NCI-H82 treated with DMSO at 0.1 percent for 48 hours (cell line): Measurements from ENCODE around the gene IQGAP3.
A peak's percentile ranks its signal among the peaks of the same experiment; 100 is the strongest.

ENCODE experiments used
- DNase-seq: peaks from one replicate; lab custom pipeline; 2025; ENCODE audit not compliant: unreplicated experiment; lab: John Stamatoyannopoulos, UW

The IQGAP3 gene

GRCh38 chr1:156497743-156498431 lies 74.5 kb downstream of the IQGAP3 start:
- peak; percentile 53 for DNase-seq

DNA sequence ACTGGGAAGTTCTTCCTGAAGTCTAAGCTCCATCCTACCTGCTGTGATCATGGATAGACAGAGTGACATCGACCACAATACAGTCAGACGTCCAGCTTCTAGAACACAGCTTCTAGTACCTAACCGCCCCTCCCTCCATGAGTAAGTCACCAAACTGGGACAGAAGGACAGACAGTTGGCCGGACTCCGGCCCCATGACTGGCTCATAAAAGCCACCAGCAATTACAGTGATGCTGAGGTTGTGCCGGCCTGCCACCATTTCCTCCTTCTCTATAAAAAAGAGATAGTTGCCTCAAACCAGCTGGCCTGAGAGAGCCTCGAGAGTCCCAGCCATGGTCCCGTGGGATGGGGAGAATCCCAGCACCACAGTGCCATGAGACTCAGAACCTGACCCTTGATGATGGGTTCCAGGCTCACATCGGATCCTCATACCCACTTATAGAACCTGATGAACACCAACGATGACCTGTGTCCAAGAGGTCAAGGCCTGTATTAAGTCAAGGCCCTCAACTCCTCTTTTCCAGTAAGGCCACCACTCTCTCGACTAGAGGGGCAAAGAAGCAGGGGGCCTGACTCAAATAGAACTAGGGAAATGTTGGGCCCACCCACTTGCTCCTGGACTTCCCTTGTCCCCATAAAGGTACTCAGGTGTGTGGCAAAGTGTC lies 75.2 kb downstream of the IQGAP3 start:
- DNase-seq, result no peak

- peak; percentile 95 for DNase-seq
Observed at GRCh38 chr1:156496211-156496761, 76.1 kb downstream of the IQGAP3 start.

DNA sequence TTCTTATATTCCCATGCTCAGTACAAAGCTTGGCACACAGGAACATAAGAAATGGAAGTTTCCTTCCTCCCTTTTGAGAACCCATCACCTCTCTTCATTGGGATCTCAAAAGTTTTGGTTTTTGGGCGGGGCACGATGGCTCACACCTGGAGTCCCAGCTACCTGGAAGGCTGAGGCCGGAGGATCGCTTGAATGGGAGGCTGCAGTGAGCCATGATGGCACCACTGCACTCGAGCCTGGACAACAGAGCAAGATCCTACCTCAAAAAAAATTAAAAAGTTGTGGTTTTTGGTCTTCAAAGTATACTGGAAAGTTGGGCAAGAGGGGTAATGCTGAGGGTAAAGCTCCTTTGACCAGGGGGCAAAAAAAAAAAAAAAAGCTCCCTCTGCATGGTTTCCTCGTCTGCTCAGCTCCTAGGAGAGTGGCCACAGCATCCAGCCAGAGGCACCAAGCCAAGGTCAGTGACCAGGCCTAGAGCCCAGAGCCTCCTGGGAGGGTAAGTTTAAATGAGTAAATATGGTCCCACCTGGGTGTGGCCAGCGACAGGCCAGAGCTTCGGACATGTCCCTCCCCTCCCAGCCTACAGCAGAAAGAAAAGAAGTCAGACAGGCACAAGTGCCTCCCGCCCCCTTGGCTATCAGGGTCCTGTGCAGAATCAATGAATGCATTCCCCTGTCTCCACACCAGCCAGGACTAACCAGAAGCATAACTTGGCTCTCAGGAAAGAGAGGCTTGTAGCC lies 76.8 kb downstream of the IQGAP3 start:
- no peak for DNase-seq

- DNase-seq, result no peak
Observed at GRCh38 chr1:156494309-156494895, 78.0 kb downstream of the IQGAP3 start.

DNA sequence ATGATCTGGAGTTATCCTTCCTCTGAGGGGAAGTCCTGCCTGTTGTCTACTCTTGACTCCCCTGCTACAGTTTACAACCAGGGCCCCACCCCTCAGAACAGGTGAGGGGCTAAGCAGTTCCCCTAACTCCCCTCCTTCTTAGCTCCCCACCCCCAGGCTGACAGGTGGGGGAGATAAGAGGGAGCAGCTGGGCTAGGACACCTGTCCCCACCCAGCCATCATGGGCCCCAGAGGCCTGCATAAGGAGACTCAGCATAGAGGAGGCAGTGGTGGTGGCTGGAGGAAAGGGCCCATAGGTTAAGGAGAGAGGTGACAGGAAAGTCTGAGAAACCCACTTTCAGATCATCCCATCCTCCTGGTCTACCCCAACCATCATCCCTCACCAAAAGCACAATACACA lies 78.6 kb downstream of the IQGAP3 start:
- no peak for DNase-seq

- DNase-seq, result peak; percentile 92
Observed at GRCh38 chr1:156493154-156493631, 79.2 kb downstream of the IQGAP3 start.

- DNase-seq, result no peak
Observed at GRCh38 chr1:156492591-156493080, 79.7 kb downstream of the IQGAP3 start.

DNA sequence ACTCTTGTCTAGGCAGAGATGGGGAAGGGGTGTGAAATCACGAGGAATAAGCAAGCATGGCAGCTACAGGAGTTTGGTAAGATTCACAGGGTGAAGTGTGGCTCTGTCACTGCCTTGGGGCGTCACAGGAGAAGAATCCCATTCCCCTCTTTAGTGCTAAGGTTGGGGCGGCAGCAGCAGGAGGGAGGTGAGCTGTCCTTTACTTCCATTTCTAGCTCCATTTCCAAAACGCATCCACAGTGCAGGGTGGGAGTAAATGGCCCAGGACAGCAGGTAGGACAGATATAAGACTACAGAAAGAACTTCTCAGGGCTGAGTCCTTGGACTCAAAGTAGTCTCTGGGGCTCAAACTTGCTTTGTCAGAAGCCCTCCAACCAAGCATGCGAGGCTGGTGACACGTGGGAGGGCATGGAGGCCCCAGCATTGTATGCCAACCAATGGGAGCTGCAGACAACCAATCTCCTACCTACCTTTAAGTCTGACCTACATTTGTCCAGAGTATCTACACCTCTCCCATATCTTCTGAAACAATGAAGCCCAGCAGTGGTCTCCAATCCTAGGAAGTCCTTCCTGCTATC lies 80.3 kb downstream of the IQGAP3 start:
- DNase-seq, result no peak

GRCh38 chr1:156491151-156491949 lies 81.0 kb downstream of the IQGAP3 start:
- no peak for DNase-seq

- peak; percentile 62 for DNase-seq
Observed at GRCh38 chr1:156490401-156491032, 81.8 kb downstream of the IQGAP3 start.

DNA sequence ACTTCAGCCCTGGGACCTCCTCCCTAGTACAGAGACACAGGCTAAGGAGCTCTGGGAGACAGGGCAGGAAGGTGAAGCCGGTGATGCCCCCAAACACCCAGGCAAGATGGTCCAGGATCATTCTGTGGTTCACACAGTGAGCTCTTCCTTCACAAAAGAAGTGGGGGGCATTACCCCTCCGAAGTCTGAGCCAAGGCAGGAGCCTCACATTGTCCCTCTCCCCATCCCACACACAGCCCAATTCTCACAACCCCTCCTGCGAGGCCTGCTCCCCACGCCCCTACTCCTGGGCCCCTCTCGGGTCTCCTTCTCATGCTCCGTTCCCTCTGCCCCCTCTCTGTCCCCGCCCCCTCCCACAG lies 82.5 kb downstream of the IQGAP3 start:
- DNase-seq, result no peak

GRCh38 chr1:156489166-156489934 lies 83.0 kb downstream of the IQGAP3 start:
- peak; percentile 94 for DNase-seq

- DNase-seq, result no peak
Observed at GRCh38 chr1:156488566-156489165, 83.7 kb downstream of the IQGAP3 start.

DNA sequence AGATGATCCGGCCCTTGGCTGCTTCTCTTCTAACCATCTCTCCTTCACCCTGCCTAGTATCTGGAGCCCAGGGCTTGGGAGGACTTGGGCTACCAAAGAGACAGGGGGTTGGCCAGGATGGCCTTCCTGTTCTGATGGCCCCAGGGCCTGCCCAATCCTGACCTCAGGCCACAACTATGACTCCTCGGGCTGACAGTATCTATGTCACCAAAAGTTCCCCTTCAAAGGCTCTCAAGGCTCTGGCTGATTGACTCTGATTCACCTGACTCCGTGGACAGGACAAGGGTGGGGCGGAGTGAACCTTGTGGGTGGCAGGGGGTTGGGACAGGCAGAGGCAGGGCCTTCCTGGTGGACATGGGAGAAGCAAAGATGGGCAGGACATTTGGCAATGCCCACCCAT lies 84.5 kb downstream of the IQGAP3 start:
- DNase-seq, result no peak

GRCh38 chr1:156486421-156487344 lies 85.7 kb downstream of the IQGAP3 start:
- DNase-seq, result no peak

- no peak for DNase-seq
Observed at GRCh38 chr1:156485984-156486383, 86.4 kb downstream of the IQGAP3 start.
